C4-2B (cell line): ENCODE data around the gene RNASE9.

Experiments
- CTCF ChIP-seq: fragments of 450-650 bp; conservative IDR thresholded peaks from 2 replicates; pipeline ENCODE4 v1.5.1; 2017; ENCODE audit warnings: mild to moderate bottlenecking
- ZFX ChIP-seq: fragments of 450-650 bp; IDR thresholded peaks from 2 replicates; pipeline ENCODE4 v1.6.1; 2017

GRCh38 chr14:20583142-20583541, 22.3 kb upstream of the RNASE9 start:
- no peak for TF ChIP-seq CTCF
- TF ChIP-seq ZFX, result no peak
